Testis (tissue), 3 donors: ENCODE results near the gene MOB1A. TPM values are rescaled to one million over a fixed set of nuclear protein-coding genes. Genes with fewer than 3 reads are reported as not detected.
"Not testable (repeated sequence)": the region's sequence is repeated elsewhere in the genome, so short reads cannot be mapped to it uniquely, and the experiment has no call there.

Experiments
- DNase-seq: peaks from one replicate; pipeline ENCODE4 v3.0.0-alpha.2; 2019
- H3K27ac ChIP-seq, 2 donors: fragments of 200-600 bp; sonication (generic); one replicate each; pipeline ENCODE4 v1.5.1; 2019
- H3K27me3 ChIP-seq: fragments of 200-600 bp; sonication (generic); one replicate; pipeline ENCODE4 v1.5.1; 2019
- H3K36me3 ChIP-seq: fragments of 200-600 bp; sonication (generic); one replicate; pipeline ENCODE4 v1.5.1; 2017; ENCODE audit warnings: low read depth; ENCODE audit errors: missing control alignments
- H3K4me1 ChIP-seq: fragments of 200-600 bp; sonication (generic); one replicate; pipeline ENCODE4 v1.5.1; 2019
- H3K4me3 ChIP-seq, 2 donors: fragments of 200-600 bp; sonication (generic); one replicate each; pipeline ENCODE4 v1.5.1; 2017 to 2019
- H3K9me3 ChIP-seq: fragments of 200-600 bp; sonication (generic); one replicate; pipeline ENCODE4 v1.5.1; 2017
- CTCF ChIP-seq, 3 experiments: fragments of 450-650 bp in 2 of 3; fragments of 200-600 bp in 1 of 3; sonication (generic) in 1 of 3; IDR thresholded peaks; one replicate each; pipeline ENCODE4 v1.5.1; 2016 to 2019; ENCODE audit warnings: antibody characterized with exemption in 3 of 3, mild to moderate bottlenecking in 2 of 3, moderate library complexity in 1 of 3
- POLR2A ChIP-seq: fragments of 450-650 bp; IDR thresholded peaks from one replicate; pipeline ENCODE4 v1.6.1; 2017; ENCODE audit warnings: antibody characterized with exemption, mild to moderate bottlenecking, moderate library complexity
- WGBS, 2 donors: methylation state at CpG; one replicate each; pipeline ENCODE4 v1.1.5; 2018; 5-methylcytosine and 5-hydroxymethylcytosine counted together
- intact Hi-C: fragments of 100-400 bp; cut with DNase I; formaldehyde crosslinking; loops from one replicate; pipeline ENCODE4 v1.15.1; 2023; ENCODE audit warnings: low total_unique reads
- polyA plus RNA-seq: library from polyadenylated mRNA; stranded (reverse); fragments of 350-450 nt; fragmentation: Illumina TruSeq; extraction: RNeasy Lipid Tissue Mini Kit (QIAGEN cat#74804); gene quantifications from one replicate; pipeline ENCODE4 v1.2.3, GENCODE V29; 2014; ENCODE audit warnings: low read depth, low replicate concordance; ENCODE audit not compliant: insufficient read depth
- total RNA-seq, 2 donors: library from RNA; depleted of rRNA; stranded (reverse); fragments of >200 nt; gene quantifications; one replicate each; pipeline ENCODE4 v1.2.3, GENCODE V29; 2016

The MOB1A gene
- total and polyA plus RNA-seq, 3 donors from 2014 or later = 66.0 to 73.9 (median 66.4) TPM

GRCh38 chr2:74137651-74138599 is 40.8 kb downstream of the MOB1A start:
- DNase-seq = no peak

GRCh38 chr2:74131901-74132300 is 46.8 kb downstream of the MOB1A start:
- intact Hi-C loops = no loop called here
- no peak overlapping the region for H3K4me3 ChIP-seq
- H3K36me3 ChIP-seq = no peaks in the 10 kb centered on the region
- TF ChIP-seq POLR2A = no peak
- TF ChIP-seq CTCF (IDR thresholded peaks at IDR 0.05) = no peak
- no peak overlapping the region for H3K27ac ChIP-seq
- no peak for DNase-seq
- no peaks in the 10 kb centered on the region for H3K9me3 ChIP-seq
- 86% methylated on average over 5 of the region's 5 CpGs for WGBS, 2 donors
- no peaks in the 10 kb centered on the region for H3K4me1 ChIP-seq
- H3K27me3 ChIP-seq = no peaks in the 10 kb centered on the region

More at GRCh38 chr2:74137651-74138599, 40.8 kb downstream of the MOB1A start:
- TF ChIP-seq POLR2A (no peak), CTCF (IDR thresholded peaks at IDR 0.05) (no peak)
- Histone ChIP-seq H3K4me3 (no peak overlapping the region), H3K27me3 (no peaks in the 10 kb centered on the region), H3K36me3 (no peaks in the 10 kb centered on the region), H3K4me1 (no peaks in the 10 kb centered on the region), H3K27ac (no peak overlapping the region), H3K9me3 (no peaks in the 10 kb centered on the region)
- WGBS, 2 donors = 92 to 93% methylated on average over 11 of the region's 11 CpGs
- intact Hi-C loops = no loop called here

GRCh38 chr2:74130211-74130995 is 48.3 kb downstream of the MOB1A start:
- Histone ChIP-seq H3K9me3 (no peaks in the 10 kb centered on the region), H3K36me3 (no peaks in the 10 kb centered on the region), H3K4me1 (no peaks in the 10 kb centered on the region), H3K4me3 (peak overlapping the region in 1 of 2 donors; percentile 22), H3K27ac (no peak overlapping the region), H3K27me3 (no peaks in the 10 kb centered on the region)
- TF ChIP-seq CTCF (IDR thresholded peaks at IDR 0.05) = no peak
- no peak for DNase-seq
- WGBS, 2 donors = 31 to 36% methylated on average over 41 of the region's 41 CpGs
- intact Hi-C loops = no loop called here

- TF ChIP-seq CTCF (IDR thresholded peaks at IDR 0.05) (no peak), POLR2A (no peak)
- 81 to 85% methylated on average over 3 of the region's 3 CpGs for WGBS, 2 donors
Observed at GRCh38 chr2:74128206-74128605, 50.5 kb downstream of the MOB1A start.

GRCh38 chr2:74123955-74124354 is 54.7 kb downstream of the MOB1A start:
- intact Hi-C loops, H3K9me3 ChIP-seq, H3K4me3 ChIP-seq, H3K36me3 ChIP-seq, H3K27me3 ChIP-seq, DNase-seq, H3K4me1 ChIP-seq, H3K27ac ChIP-seq: not testable (repeated sequence)
- WGBS, 2 donors = 75% methylated on average over 12 of the region's 29 CpGs; no CpG with 5 or more reads in 1 of the 2 donors

More at GRCh38 chr2:74128206-74128605, 50.5 kb downstream of the MOB1A start:
- H3K27ac ChIP-seq = no peak overlapping the region
- no peaks in the 10 kb centered on the region for H3K4me1 ChIP-seq
- H3K9me3 ChIP-seq = no peaks in the 10 kb centered on the region
- H3K27me3 ChIP-seq = no peaks in the 10 kb centered on the region
- intact Hi-C loops = no loop called here
- H3K36me3 ChIP-seq = no peaks in the 10 kb centered on the region
- no peak for DNase-seq
- no peak overlapping the region for H3K4me3 ChIP-seq

- H3K27me3 ChIP-seq, H3K36me3 ChIP-seq, intact Hi-C loops, H3K27ac ChIP-seq, H3K4me3 ChIP-seq, H3K9me3 ChIP-seq, DNase-seq, H3K4me1 ChIP-seq: not testable (repeated sequence)
- WGBS, 2 donors = 96 to 100% methylated on average over 1 of the region's 1 CpG
Observed at GRCh38 chr2:74121846-74122245, 56.8 kb downstream of the MOB1A start.
